ENCODE data around the gene AEBP1.

The AEBP1 gene

GRCh38 chr7:44116087-44116788, 12.1 kb downstream of the AEBP1 start:
- no peak overlapping the region for H3K9ac ChIP-seq (ENCODE audit: low read depth, low read length, poor library complexity)
- H3K9me3 ChIP-seq (replicated peaks in 1 of 2; ENCODE audit: control insufficient read depth in 2 of 2, insufficient read depth in 1 of 2, low read depth in 1 of 2, low read length in 2 of 2) = peaks cover 0 to 2% of the 10 kb centered on the region in 2 donors
- no peak overlapping the region for H4K91ac ChIP-seq (ENCODE audit: low read depth, low read length, poor library complexity)
- no peak for DNase-seq (ENCODE audit: low spot score)
- H2AK5ac ChIP-seq (ENCODE audit: low read depth, low read length) = no peak overlapping the region
- H2BK12ac ChIP-seq (ENCODE audit: low read length) = no peak overlapping the region
- no peak overlapping the region for H3K14ac ChIP-seq (ENCODE audit: low read length)
- H2AFZ ChIP-seq (ENCODE audit: low read length) = no peak overlapping the region
- H4K8ac ChIP-seq (ENCODE audit: low read depth, low read length) = no peak overlapping the region
- H2BK15ac ChIP-seq (ENCODE audit: low read length) = no peak overlapping the region
- WGBS, 2 donors (ENCODE audit: extremely low coverage in 2 of 2, insufficient read length in 2 of 2, insufficient replicate concordance in 1 of 2) = no CpG with 5 or more reads among the region's 17 CpGs
- no peak overlapping the region for H3K4me2 ChIP-seq (ENCODE audit: insufficient read depth, low read length, poor library complexity, severe bottlenecking)
- H3K4me1 ChIP-seq (ENCODE audit: control insufficient read depth in 2 of 2, insufficient read depth in 1 of 2, low read depth in 1 of 2, low read length in 2 of 2) = no peaks in the 10 kb centered on the region
- H3K18ac ChIP-seq (ENCODE audit: low read length) = no peak overlapping the region
- no peak overlapping the region for H3K27ac ChIP-seq (replicated peaks; ENCODE audit: low read length)
- peaks cover 8% of the 10 kb centered on the region for H3K79me1 ChIP-seq (ENCODE audit: low read depth, low read length)
- H3K36me3 ChIP-seq (replicated peaks in 1 of 2; ENCODE audit: control insufficient read depth in 2 of 2, insufficient read depth in 2 of 2, low read length in 2 of 2) = peaks cover 67 to 85% of the 10 kb centered on the region in 2 donors
- no peak overlapping the region for H2BK120ac ChIP-seq (ENCODE audit: low read depth, low read length)
- no peak overlapping the region for H3K4me3 ChIP-seq (ENCODE audit: low read length in 2 of 2)
- no peak overlapping the region for H3K4ac ChIP-seq (ENCODE audit: low read length)
- H3K23ac ChIP-seq (ENCODE audit: low read depth, low read length, poor library complexity) = no peak overlapping the region
- H2BK5ac ChIP-seq (ENCODE audit: low read length) = no peak overlapping the region
- no peaks in the 10 kb centered on the region for H3K27me3 ChIP-seq (ENCODE audit: control insufficient read depth in 3 of 3, insufficient read depth in 3 of 3, low read depth in 1 of 3, low read length in 3 of 3)

GRCh38 chr7:44116789-44117666, 12.9 kb downstream of the AEBP1 start:
- no peak overlapping the region for H3K4me2 ChIP-seq (ENCODE audit: insufficient read depth, low read length, poor library complexity, severe bottlenecking)
- no peak overlapping the region for H2AK5ac ChIP-seq (ENCODE audit: low read depth, low read length)
- H4K8ac ChIP-seq (ENCODE audit: low read depth, low read length) = no peak overlapping the region
- H3K27me3 ChIP-seq (ENCODE audit: control insufficient read depth in 3 of 3, insufficient read depth in 3 of 3, low read depth in 1 of 3, low read length in 3 of 3) = no peaks in the 10 kb centered on the region
- no peak overlapping the region for H3K18ac ChIP-seq (ENCODE audit: low read length)
- DNase-seq (ENCODE audit: low spot score) = no peak
- peaks cover 3% of the 10 kb centered on the region in 2 donors for H3K4me1 ChIP-seq (ENCODE audit: control insufficient read depth in 2 of 2, insufficient read depth in 1 of 2, low read depth in 1 of 2, low read length in 2 of 2)
- H2BK15ac ChIP-seq (ENCODE audit: low read length) = no peak overlapping the region
- H3K27ac ChIP-seq (replicated peaks; ENCODE audit: low read length) = no peak overlapping the region
- no peak overlapping the region for H2BK12ac ChIP-seq (ENCODE audit: low read length)
- no peak overlapping the region for H2AFZ ChIP-seq (ENCODE audit: low read length)
- no peak overlapping the region for H2BK5ac ChIP-seq (ENCODE audit: low read length)
- H3K9me3 ChIP-seq (replicated peaks in 1 of 2; ENCODE audit: control insufficient read depth in 2 of 2, insufficient read depth in 1 of 2, low read depth in 1 of 2, low read length in 2 of 2) = no peaks in the 10 kb centered on the region
- H3K36me3 ChIP-seq (replicated peaks in 1 of 2; ENCODE audit: control insufficient read depth in 2 of 2, insufficient read depth in 2 of 2, low read length in 2 of 2) = peaks cover 67 to 87% of the 10 kb centered on the region in 2 donors
- no peak overlapping the region for H3K14ac ChIP-seq (ENCODE audit: low read length)
- no peak overlapping the region for H3K4ac ChIP-seq (ENCODE audit: low read length)
- no peak overlapping the region for H2BK120ac ChIP-seq (ENCODE audit: low read depth, low read length)
- H3K9ac ChIP-seq (ENCODE audit: low read depth, low read length, poor library complexity) = no peak overlapping the region
- H3K23ac ChIP-seq (ENCODE audit: low read depth, low read length, poor library complexity) = peak overlapping the region; percentile 39
- WGBS, 2 donors (ENCODE audit: extremely low coverage in 2 of 2, insufficient read length in 2 of 2, insufficient replicate concordance in 1 of 2) = no CpG with 5 or more reads among the region's 25 CpGs
- H3K4me3 ChIP-seq (ENCODE audit: low read length in 2 of 2) = no peak overlapping the region
- H4K91ac ChIP-seq (ENCODE audit: low read depth, low read length, poor library complexity) = no peak overlapping the region
- H3K79me1 ChIP-seq (ENCODE audit: low read depth, low read length) = peaks cover 8% of the 10 kb centered on the region

- Histone ChIP-seq H3K4ac (ENCODE audit: low read length) (no peak overlapping the region), H2AFZ (ENCODE audit: low read length) (no peak overlapping the region), H4K91ac (ENCODE audit: low read depth, low read length, poor library complexity) (no peak overlapping the region), H3K4me3 (ENCODE audit: low read length in 2 of 2) (no peak overlapping the region), H2BK12ac (ENCODE audit: low read length) (no peak overlapping the region), H3K14ac (ENCODE audit: low read length) (no peak overlapping the region), H3K27ac (replicated peaks; ENCODE audit: low read length) (no peak overlapping the region), H2BK120ac (ENCODE audit: low read depth, low read length) (no peak overlapping the region), H2AK5ac (ENCODE audit: low read depth, low read length) (no peak overlapping the region), H2BK5ac (ENCODE audit: low read length) (no peak overlapping the region), H3K9me3 (replicated peaks in 1 of 2; ENCODE audit: control insufficient read depth in 2 of 2, insufficient read depth in 1 of 2, low read depth in 1 of 2, low read length in 2 of 2) (no peaks in the 10 kb centered on the region), H3K23ac (ENCODE audit: low read depth, low read length, poor library complexity) (no peak overlapping the region), H3K79me1 (ENCODE audit: low read depth, low read length) (peaks cover 8% of the 10 kb centered on the region), H4K8ac (ENCODE audit: low read depth, low read length) (no peak overlapping the region), H3K9ac (ENCODE audit: low read depth, low read length, poor library complexity) (no peak overlapping the region), H3K4me2 (ENCODE audit: insufficient read depth, low read length, poor library complexity, severe bottlenecking) (no peak overlapping the region), H2BK15ac (ENCODE audit: low read length) (no peak overlapping the region), H3K27me3 (ENCODE audit: control insufficient read depth in 3 of 3, insufficient read depth in 3 of 3, low read depth in 1 of 3, low read length in 3 of 3) (no peaks in the 10 kb centered on the region), H3K18ac (ENCODE audit: low read length) (no peak overlapping the region), H3K36me3 (replicated peaks in 1 of 2; ENCODE audit: control insufficient read depth in 2 of 2, insufficient read depth in 2 of 2, low read length in 2 of 2) (peaks cover 68 to 87% of the 10 kb centered on the region in 2 donors), H3K4me1 (ENCODE audit: control insufficient read depth in 2 of 2, insufficient read depth in 1 of 2, low read depth in 1 of 2, low read length in 2 of 2) (peaks cover 4 to 9% of the 10 kb centered on the region in 2 donors)
- no peak for DNase-seq (ENCODE audit: low spot score)
- no CpG with 5 or more reads among the region's 13 CpGs for WGBS, 2 donors (ENCODE audit: extremely low coverage in 2 of 2, insufficient read length in 2 of 2, insufficient replicate concordance in 1 of 2)
Observed at GRCh38 chr7:44117801-44118429, 13.8 kb downstream of the AEBP1 start.
